ENCODE data around the gene COL6A3.
A peak's percentile ranks its signal among the peaks of the same experiment; 100 is the strongest.

The COL6A3 gene

DNA sequence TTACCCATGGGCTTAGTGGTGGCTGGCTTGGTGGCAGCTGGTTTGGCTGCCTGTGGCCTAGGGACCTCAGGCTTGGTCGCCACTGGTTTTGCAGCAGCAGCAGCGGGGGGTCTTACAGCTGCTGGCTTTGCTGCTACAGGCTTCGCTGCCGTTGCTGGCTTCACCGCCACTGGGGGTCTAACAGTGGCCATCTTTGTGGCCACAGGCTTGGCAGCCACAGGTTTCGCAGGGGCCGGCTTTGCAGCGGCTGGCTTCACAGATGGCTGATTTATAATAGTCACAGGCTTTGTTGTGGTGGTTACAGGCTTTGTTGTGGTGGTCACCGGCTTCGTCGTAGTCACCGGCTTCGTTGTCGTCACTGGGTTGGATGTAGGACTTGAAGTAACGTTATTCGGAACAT, 77.8 kb downstream of the COL6A3 start:
- no peak for DNase-seq
- in situ Hi-C loops (cut with HindIII; ENCODE audit: low pct_ligation_motif_present, low pct_unique_long_range_greater_than_20kb, low sequenced_read_pairs) = no loop called here

DNA sequence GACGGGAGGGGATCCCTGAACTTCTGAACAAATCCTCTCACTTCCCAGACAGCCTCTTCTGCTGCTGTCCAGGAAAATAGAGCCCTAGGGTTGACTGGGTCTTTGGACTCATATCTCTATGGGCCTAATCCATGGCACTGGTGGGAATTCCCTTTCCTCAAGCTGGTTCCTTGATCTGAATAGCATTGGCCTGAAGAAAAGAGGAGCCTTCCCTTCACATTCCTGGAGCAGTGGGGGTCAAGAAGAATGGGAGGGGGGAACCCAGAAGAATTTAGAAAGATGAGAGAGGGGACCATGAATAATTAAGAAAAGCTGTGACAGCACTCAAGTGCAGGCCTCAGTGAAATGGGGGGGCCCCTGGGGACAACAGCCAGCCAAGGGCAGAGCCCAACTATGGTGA, 80.2 kb downstream of the COL6A3 start:
- in situ Hi-C loops (cut with HindIII; ENCODE audit: low pct_ligation_motif_present, low pct_unique_long_range_greater_than_20kb, low sequenced_read_pairs) = no loop called here
- DNase-seq = no peak

DNA sequence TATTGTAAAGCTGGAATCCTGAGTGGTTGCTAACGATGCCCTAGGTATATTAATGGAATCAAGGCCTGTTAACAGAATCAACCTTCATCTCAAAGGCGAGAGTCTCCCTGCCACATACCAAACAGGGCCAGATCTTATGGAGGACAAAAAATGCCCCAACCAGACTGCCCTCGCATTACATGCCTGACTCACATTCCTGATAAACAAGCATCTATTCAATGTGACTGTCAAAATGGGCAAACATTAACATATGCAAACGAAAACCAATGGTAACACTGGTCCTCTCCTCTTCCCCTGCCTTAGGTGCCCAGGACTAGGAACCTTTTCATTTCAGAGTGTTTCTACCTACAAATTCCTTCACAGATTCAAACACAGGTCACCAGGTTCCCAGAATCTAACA, 83.4 kb downstream of the COL6A3 start:
- no peak for DNase-seq
- in situ Hi-C loops (cut with HindIII; ENCODE audit: low pct_ligation_motif_present, low pct_unique_long_range_greater_than_20kb, low sequenced_read_pairs) = no loop called here

DNA sequence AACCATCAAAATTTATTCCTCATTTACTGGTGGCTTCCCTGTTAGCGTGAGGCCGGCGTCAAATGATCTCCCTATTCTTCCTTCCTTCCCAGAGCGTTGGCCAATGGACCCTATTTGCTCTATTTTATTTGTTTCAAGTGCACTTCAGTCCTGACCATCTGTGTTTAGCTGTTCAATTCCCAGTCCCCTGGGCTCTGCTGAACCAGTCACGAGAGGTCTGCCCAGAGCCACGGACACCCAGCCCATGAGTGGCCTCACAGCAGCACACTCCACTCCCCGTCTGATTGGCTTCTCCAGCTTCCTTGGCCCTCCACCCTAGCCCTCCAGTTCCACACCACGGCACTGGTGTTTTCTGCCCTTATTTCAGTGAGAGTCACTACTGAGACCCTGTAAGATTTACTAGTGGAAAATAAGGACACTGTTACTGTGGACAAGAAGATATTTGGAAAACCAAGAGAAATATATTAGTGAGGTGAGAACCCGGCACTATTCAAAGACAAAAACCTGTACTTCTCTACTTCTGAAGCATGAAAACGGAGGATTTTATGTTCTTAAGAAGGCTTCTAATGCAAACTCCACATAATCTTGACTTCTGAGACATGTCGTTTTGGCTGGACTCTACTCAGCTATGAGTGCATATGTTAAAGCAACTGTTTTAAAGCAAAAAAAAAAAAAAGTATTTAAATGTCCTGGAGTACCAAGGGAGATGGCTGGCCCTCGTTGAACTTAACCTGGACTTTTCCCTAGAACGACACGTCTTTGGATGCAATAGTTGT, 86.6 kb downstream of the COL6A3 start:
- no peak for DNase-seq
- in situ Hi-C loops (cut with HindIII; ENCODE audit: low pct_ligation_motif_present, low pct_unique_long_range_greater_than_20kb, low sequenced_read_pairs) = no loop called here

DNA sequence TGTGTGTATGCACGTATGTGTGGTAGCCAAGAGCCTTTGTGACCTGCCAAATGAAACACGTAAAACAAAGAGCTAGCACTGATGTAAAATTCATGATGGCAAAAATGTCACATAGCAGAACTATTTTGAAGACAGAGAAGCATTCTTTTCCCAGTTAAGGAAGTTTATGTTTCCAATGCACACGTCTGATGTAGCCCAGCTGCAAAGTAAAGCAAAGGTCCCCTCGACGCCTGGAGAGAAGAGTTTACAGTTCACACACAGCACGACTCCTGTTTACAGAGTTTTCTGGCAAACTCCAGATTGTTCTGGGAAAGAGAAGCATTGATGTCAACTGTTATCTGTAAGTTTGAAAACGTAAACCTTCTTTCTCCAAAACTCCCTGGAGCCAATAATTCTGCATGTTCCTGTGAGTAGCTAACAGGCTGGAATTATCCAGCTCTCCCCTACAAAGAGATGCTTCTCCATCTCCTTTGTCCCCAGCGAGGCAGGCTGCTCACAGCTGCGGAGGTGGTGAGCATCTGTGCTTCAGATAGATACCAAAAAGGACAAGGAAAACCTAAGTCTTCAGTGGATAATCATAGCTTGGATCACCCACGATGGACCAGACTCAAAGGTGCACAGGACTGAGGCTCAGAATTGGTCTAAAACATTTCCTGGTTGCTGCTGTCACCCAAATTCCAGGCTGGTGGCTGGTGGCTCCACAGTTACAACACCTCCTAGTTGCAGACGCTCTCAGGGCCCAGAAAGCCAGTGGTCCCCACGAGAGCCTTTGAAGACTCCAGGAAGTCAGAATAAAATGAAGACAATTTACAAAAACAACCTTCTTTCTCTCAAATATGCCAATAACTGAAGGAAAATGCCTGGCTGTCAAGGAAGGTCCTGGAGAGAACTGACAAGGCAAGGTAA, 87.4 kb downstream of the COL6A3 start:
- in situ Hi-C loops (cut with HindIII; ENCODE audit: low pct_ligation_motif_present, low pct_unique_long_range_greater_than_20kb, low sequenced_read_pairs) = no loop called here
- no peak for DNase-seq

DNA sequence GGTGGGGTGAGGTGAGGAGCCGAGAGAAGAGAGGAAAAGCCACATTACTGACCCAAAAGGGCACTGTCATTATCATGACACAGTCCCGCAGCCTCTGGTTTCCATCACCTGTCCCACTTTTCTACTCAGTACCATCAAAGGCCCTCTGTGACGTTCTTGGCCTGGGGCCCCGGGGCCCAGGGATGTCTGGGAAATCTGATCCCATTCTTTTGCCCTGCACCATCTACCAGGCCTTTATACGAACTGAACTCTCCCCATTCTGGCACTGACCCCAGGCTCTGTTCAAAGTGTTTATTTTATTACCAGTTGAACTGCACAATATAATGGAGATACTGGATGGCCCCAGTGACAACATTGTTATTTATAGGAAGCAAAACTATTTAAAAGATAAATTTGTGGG, 89.1 kb downstream of the COL6A3 start:
- DNase-seq = no peak
- in situ Hi-C loops (cut with HindIII; ENCODE audit: low pct_ligation_motif_present, low pct_unique_long_range_greater_than_20kb, low sequenced_read_pairs) = no loop called here

DNA sequence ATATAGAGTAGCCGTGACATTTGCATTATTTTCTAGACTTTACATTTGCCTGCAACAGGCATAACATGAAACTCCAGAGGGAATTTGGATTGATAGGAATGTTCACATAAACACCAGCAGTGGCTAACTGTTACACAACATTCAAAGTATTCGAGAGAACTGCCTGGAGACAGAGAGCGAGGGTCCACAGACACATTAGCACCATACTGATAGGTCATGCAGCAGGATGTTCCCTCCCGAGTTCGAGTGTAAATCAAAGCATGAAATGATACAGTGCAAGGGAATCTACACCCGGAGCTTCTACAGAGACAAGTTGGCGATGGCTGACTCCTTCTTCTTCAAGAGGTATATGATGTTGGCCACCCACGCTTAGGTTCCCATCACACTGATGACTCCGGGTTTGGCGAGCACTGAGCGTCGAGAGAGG, 89.5 kb downstream of the COL6A3 start:
- in situ Hi-C loops (cut with HindIII; ENCODE audit: low pct_ligation_motif_present, low pct_unique_long_range_greater_than_20kb, low sequenced_read_pairs) = no loop called here
- no peak for DNase-seq

DNA sequence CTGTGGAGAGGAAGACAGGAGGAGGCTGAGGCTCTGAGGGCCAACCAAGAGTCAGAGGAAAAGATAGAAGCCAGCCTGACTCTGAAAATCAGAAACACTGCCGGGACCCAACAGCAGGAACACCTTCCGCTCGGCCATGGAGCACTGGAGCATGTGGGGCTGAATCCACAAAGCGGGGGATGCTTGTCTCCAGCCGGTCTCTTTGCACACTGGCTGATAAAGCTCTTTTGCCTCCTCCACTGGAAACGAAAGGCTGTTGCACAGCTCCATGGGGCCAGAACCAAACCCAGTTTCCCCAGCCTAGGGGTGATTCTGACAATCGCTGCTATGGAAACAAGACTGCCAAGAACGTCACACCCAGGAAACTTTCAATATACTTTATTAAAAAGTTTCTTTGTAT, 90.3 kb downstream of the COL6A3 start:
- in situ Hi-C loops (cut with HindIII; ENCODE audit: low pct_ligation_motif_present, low pct_unique_long_range_greater_than_20kb, low sequenced_read_pairs) = no loop called here
- no peak for DNase-seq

DNA sequence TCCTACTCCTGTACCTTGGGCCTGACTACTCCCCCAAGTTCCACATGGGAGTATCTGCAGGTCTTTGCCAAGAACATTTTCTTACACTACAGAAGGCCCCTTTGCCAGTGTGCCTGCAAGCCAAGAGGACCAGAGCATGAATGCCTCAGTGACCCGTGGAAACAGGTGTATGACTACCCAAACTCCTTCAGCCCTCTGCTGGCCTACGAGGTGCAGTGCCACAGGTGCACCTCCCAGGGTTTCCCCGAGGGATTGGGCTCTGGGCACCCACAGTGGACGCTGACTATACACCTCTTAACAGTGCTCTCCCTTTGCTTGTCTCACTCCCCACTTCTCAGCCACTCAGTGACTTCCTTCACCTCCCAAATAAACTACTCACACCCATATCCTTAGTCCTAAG, 91.4 kb downstream of the COL6A3 start:
- peak; percentile 34 for DNase-seq
- in situ Hi-C loops (cut with HindIII; ENCODE audit: low pct_ligation_motif_present, low pct_unique_long_range_greater_than_20kb, low sequenced_read_pairs) = no loop called here

DNA sequence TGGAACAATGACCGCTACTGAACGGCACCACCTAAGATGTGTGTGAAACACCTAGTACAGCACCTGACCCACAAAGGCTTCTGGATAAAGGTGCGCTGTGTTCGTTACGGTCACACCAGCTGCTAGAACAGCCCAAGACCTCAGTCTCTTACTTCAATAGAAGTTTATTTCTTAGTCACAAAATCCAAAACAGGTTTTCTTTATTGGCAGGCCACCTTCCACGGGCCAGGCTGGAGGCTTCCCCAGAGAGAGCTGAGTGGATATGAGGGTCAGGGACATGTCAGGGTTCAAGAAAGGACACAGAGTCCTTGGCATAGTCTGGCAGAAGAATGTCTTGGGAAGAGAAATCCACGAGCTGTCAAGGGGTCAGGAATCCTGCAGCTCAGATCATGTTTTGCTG, 92.2 kb downstream of the COL6A3 start:
- DNase-seq = no peak
- in situ Hi-C loops (cut with HindIII; ENCODE audit: low pct_ligation_motif_present, low pct_unique_long_range_greater_than_20kb, low sequenced_read_pairs) = no loop called here

DNA sequence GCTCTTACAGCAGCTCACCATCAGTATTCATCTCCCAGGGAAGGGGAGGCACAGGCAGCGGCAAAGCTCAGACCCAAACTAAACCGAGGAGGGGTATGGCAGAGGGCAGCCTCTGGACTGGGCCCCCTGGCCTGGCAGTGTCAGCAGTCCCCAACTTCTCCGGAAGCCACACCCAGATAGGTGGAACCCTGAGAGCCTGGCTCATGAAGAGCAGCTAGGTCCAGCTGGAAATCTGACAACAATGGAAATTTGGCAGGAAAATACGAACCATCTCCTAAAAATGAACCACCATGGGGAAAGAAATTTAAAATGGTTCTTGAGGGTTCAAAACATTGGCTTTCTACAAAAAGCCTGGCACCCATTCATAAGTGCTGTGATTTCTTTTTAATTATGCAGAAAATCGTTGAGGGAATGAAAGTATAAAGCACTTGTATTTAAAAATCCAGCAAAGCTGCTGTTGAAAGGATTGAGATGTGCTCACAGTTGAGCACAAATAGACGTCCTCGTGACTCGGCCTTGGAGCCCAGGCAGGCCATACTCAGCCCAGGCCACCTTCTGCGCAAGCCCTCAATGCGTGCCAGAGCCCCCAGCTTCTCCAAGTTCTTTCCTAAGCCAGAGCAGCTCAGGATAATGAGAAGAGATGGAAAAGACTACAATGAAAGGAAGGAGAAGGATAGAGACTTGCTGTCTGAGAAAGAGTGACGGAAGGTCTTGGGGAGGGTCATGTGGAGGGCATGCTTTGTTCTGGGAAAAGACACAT, 93.0 kb downstream of the COL6A3 start:
- DNase-seq = no peak
- in situ Hi-C loops (cut with HindIII; ENCODE audit: low pct_ligation_motif_present, low pct_unique_long_range_greater_than_20kb, low sequenced_read_pairs) = no loop called here

DNA sequence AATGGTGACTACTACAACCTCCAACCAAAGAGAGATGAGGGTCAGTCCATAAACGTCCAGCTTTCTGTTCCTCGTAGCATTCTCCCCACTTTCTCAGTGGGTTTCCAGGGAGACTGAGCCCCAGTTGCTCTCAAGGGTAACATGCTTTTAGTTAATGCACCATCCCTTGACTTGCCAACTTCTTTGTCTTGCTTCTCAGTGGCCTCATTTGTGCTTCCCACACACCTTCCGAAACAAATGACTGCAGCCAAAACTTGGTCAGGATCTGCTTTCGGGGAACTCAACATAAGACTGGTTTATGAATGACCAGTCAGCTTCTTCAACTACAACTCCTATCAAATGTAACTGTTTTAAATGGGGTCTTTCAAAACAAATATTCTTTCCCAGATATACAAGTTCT, 94.1 kb downstream of the COL6A3 start:
- no peak for DNase-seq
- in situ Hi-C loops (cut with HindIII; ENCODE audit: low pct_ligation_motif_present, low pct_unique_long_range_greater_than_20kb, low sequenced_read_pairs) = no loop called here

DNA sequence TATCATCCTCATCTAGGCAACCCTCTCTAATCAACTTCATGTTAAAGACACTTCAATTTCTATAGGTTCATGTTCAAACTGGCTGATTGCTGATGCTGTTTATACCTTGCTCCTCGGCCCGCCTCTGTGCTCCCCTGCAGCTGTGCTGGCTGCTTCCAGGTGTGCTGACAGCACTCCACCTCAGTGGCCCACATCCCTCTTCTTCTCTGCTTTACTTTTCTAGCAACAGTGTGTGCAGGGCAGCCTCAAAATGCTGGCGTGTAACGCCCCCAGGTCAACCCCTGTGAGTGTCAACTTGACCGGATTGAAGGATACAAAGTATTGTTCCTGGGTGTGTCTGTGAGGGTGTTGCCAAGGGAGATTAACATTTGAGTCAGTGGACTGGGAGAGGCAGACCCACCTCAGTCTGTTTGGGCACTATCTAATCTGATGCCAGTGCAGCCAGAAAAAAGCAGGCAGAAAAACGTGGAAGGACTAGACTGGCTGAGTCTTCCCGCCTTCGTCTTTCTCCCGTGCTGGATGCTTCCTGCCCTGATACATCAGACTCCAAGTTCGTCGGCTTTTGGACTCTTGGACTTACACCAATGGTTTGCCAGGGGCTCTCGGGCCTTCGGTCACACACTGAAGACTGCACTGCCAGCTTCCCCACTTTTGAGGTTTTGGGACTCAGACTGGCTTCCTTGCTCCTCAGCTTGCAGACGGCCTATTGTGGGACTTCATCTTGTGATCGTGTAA, 94.7 kb downstream of the COL6A3 start:
- in situ Hi-C loops (cut with HindIII; ENCODE audit: low pct_ligation_motif_present, low pct_unique_long_range_greater_than_20kb, low sequenced_read_pairs) = no loop called here

DNA sequence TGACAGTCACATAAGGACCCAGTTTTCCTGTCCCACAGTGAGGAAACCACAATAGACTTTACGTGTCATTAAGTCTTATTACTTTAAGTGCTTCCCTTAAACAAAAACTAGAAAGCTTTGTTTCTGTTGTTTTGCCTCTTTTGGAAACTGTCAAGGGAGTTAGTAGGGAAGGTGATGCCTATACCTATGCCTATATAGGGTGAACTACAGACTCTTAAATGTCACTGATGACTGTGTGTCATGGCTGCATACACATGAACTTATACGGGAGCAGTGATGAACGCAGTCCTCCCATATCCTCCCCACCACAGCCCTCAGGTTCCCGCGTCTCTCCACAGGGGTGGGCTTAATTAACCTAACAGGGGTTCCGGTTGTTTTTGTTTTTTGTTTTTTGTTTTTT, 97.6 kb downstream of the COL6A3 start:
- in situ Hi-C loops (cut with HindIII; ENCODE audit: low pct_ligation_motif_present, low pct_unique_long_range_greater_than_20kb, low sequenced_read_pairs) = no loop called here
- DNase-seq = no peak

More for the DNA sequence above, 94.7 kb downstream of the COL6A3 start:
- no peak for DNase-seq

DNA sequence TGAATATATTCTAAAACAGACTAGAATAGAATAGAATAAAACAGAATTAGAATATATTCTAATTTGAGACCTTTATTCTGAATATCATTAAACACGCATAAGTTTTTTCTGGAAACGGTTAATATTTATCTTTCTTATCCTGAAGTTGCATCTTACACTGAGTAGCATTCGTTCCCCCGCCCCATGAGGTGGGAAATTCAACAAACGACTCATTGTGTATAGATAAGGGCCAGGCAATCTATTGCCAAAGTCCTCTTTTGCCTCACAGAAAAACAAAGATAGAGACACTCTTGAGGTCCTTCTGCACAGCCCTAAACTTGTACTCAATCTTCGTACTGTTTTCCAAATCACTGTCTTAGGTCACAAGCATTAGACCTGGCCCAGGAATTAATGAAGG, 98.1 kb downstream of the COL6A3 start:
- DNase-seq = no peak
- in situ Hi-C loops (cut with HindIII; ENCODE audit: low pct_ligation_motif_present, low pct_unique_long_range_greater_than_20kb, low sequenced_read_pairs) = no loop called here

DNA sequence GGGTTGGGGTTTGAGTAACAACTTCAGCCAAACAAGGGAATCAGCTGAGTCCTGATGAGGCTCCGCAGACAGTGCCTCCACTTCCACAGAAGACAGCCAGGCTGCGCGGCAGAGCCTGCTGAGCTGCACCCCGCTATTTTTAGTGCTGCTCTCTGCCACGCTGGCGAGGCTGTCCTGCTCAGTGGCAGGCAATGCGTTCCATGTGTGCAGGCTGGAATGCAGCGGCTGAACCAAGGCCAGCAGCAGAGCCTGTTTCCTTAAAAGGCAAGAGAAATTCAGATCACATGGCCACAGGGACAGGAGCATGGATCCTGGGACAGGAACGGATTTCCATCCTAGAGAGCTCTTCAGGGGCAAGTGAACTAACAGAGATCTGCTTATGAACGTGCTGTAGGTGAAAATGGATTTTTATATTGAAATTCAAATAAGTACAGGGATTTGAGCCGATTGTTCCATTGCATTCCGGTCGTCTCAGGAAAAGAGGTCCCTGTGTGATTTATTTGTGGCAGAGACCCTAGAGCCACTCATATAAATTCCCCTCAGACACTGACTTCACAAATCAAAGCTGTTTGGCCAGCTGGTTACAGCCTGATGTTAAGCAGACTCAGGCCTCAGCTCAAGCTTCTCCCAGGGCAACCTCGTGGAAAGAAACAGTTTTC, 98.7 kb downstream of the COL6A3 start:
- DNase-seq = no peak
- in situ Hi-C loops (cut with HindIII; ENCODE audit: low pct_ligation_motif_present, low pct_unique_long_range_greater_than_20kb, low sequenced_read_pairs) = no loop called here

DNA sequence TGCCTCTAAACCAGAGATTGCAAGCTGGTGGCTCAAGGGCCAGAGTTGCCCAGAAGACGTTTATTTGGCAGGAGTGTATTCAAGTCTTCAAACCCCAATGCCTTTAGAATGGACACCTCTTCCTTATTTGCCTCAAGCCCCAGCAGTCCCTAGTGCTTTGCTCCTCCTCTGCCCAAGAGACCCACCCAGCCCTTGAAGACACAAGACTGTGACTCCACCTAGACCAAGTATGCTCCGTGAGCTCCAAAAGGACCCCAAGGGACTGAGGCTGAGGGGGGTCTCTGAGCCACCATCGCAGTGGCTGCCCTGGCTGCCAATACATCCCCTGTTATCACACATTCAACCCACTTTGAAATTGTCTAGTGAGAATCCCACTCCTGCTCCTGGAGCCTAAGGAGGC, 99.3 kb downstream of the COL6A3 start:
- in situ Hi-C loops (cut with HindIII; ENCODE audit: low pct_ligation_motif_present, low pct_unique_long_range_greater_than_20kb, low sequenced_read_pairs) = no loop called here
- DNase-seq = no peak

DNA sequence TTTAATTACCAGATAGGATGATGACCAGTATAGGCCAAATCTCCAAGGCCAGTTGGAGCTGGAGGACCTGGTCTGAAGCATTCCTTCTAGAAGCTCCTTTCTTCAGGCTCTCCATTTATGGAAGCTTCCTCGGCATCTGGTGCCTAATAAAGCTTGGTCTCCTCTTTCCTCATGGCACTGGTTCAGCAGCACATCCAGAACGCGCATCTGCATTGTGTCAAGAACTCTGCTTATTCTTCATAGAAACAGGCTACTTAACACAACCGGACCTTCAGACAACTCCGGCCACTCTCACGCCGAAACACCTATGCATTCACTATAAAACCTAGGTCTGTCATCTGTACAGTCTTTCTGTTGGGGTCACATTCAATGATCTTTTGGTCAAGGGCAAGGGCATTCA, 99.8 kb downstream of the COL6A3 start:
- in situ Hi-C loops (cut with HindIII; ENCODE audit: low pct_ligation_motif_present, low pct_unique_long_range_greater_than_20kb, low sequenced_read_pairs) = no loop called here
- DNase-seq = no peak
